Naive B cell (primary cell): ENCODE results near the gene OR10A5. TPM values are rescaled to one million over a fixed set of nuclear protein-coding genes. Genes with fewer than 3 reads are reported as not detected.
A peak's percentile ranks its signal among the peaks of the same experiment; 100 is the strongest.
"Not testable (repeated sequence)": the region's sequence is repeated elsewhere in the genome, so short reads cannot be mapped to it uniquely, and the experiment has no call there.

Experiments used
- ATAC-seq, 2 donors: fragments of 150-1000 bp; cut with Tn5 transposase; 2 replicates each; pipeline ENCODE4 v1.10.0; 2021; ENCODE audit warnings: low read depth in 2 of 2, mild to moderate bottlenecking in 2 of 2, moderate library complexity in 2 of 2
- DNase-seq: peaks from one replicate; pipeline ENCODE4 v3.0.0; 2022
- H3K27ac Mint-ChIP-seq, 6 donors: one replicate each; pipeline ENCODE4 v1.8.0; 2020 to 2022; ENCODE audit warnings: mild to moderate bottlenecking in 6 of 6, mixed read lengths in 6 of 6, moderate library complexity in 5 of 6, inconsistent platforms in 2 of 6
- H3K27me3 Mint-ChIP-seq, 3 donors: one replicate each; pipeline ENCODE4 v1.8.0; 2021 to 2022; ENCODE audit warnings: mixed read lengths in 3 of 3, mild to moderate bottlenecking in 1 of 3
- H3K36me3 Mint-ChIP-seq, 2 donors: one replicate each; pipeline ENCODE4 v1.8.0; 2020 to 2022; ENCODE audit warnings: mixed read lengths in 2 of 2, inconsistent platforms in 1 of 2, mild to moderate bottlenecking in 1 of 2
- H3K4me1 Mint-ChIP-seq, 3 donors: one replicate each; pipeline ENCODE4 v1.8.0; 2020 to 2022; ENCODE audit warnings: mixed read lengths in 3 of 3, inconsistent platforms in 1 of 3, mild to moderate bottlenecking in 1 of 3, moderate library complexity in 1 of 3
- H3K4me3 Mint-ChIP-seq, 8 donors: one replicate each; pipeline ENCODE4 v1.8.0; 2020 to 2022; ENCODE audit warnings: mild to moderate bottlenecking in 8 of 8, mixed read lengths in 8 of 8, moderate library complexity in 8 of 8, inconsistent platforms in 2 of 8
- H3K9me3 Mint-ChIP-seq, 7 donors: one replicate each; pipeline ENCODE4 v1.8.0; 2020 to 2022; ENCODE audit warnings: mixed read lengths in 7 of 7, mild to moderate bottlenecking in 5 of 7, inconsistent platforms in 2 of 7, moderate library complexity in 1 of 7
- polyA plus RNA-seq, 6 donors: library from polyadenylated mRNA; unstranded; fragments of 300-500 nt; fragmentation: Illumina TruSeq; gene quantifications; one replicate each; pipeline ENCODE4 v1.2.3, GENCODE V29; 2021; ENCODE audit warnings: low read depth in 6 of 6

OR10A5 gene
- polyA plus RNA-seq, 6 donors from 2014 or later: not detected

DNA sequence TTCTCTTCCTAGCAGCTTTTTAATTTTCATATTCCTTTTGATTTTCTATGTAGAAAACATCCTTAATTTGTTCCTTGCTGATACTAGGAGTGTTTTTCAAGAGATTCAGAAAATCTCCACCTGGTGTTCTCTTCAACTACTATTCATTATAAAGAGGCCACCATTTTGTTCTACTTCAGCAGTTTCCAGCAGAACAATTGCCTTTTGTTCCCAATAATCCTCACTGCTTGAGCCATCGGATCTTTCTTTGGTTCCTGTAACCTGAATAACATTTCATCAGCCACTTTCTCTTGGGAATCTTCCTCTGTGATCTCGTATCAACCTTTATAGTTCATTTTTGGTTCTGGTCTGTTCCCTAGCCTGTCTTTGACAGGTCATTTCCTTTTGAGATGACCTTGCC lies 1.8 kb upstream of the OR10A5 start:
- Mint-ChIP-seq H3K27me3 (peaks cover 26 to 46% (median 31%) of the 10 kb centered on the region in 3 donors), H3K4me1 (no peaks in the 10 kb centered on the region), H3K4me3 (no peak overlapping the region), H3K27ac (no peak overlapping the region), H3K9me3 (peaks cover 0 to 4% (median 0%) of the 10 kb centered on the region in 7 donors), H3K36me3 (peaks cover 0 to 6% of the 10 kb centered on the region in 2 donors)
- ATAC-seq (no peak), DNase-seq (no peak)

DNA sequence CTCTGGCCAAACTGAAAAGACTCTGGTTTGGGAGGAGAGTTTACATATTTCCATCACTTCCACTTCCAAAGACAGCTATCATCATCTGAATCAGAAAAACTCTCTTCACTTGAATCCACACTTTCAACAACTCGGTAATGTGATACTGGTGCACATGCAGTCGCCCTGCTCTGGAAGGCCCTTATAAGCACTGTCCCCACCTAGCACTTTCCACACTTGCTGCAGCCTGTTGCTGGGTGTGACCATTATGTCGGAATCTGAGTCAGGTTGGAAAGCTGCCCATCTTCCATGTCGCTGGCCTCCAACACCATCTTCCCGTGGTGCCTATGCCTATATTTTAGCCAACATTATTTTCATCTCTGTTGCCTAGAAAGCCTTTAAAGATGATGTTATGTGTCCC lies 1.1 kb upstream of the OR10A5 start:
- Mint-ChIP-seq H3K4me1 (no peaks in the 10 kb centered on the region), H3K27me3 (peaks cover 26 to 46% (median 31%) of the 10 kb centered on the region in 3 donors), H3K9me3 (peaks cover 0 to 4% (median 0%) of the 10 kb centered on the region in 7 donors), H3K36me3 (peaks cover 0 to 6% of the 10 kb centered on the region in 2 donors), H3K4me3 (no peak overlapping the region), H3K27ac (no peak overlapping the region)
- no peak for ATAC-seq
- DNase-seq: no peak

DNA sequence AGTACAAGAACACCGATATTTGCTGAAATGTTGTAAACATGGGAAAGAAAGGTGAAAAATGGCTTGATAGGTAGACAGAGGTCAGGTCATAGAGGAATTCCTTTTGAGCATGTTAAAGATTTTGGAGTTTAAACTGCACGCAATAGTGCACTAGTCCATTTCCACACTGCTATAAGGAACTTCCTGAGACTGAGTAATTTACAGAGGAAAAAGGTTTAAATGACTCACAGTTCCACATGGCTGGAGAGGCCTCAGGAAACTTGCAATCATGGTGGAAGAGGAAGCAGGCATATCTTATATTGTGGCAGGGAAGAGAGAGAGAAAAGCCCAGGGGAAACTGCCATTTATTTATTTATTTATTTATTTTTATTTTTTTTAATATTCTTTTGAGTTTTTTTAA lies 5.0 kb downstream of the OR10A5 start:
- ATAC-seq (no peak), DNase-seq (no peak)
- H3K36me3 Mint-ChIP-seq: peaks cover 0 to 13% of the 10 kb centered on the region in 2 donors
- H3K9me3 Mint-ChIP-seq: peaks cover 8 to 26% (median 21%) of the 10 kb centered on the region in 7 donors
- H3K27ac Mint-ChIP-seq: no peak overlapping the region
- peaks cover 15 to 26% (median 18%) of the 10 kb centered on the region in 3 donors for H3K27me3 Mint-ChIP-seq
- no peaks in the 10 kb centered on the region for H3K4me1 Mint-ChIP-seq
- no peak overlapping the region for H3K4me3 Mint-ChIP-seq

DNA sequence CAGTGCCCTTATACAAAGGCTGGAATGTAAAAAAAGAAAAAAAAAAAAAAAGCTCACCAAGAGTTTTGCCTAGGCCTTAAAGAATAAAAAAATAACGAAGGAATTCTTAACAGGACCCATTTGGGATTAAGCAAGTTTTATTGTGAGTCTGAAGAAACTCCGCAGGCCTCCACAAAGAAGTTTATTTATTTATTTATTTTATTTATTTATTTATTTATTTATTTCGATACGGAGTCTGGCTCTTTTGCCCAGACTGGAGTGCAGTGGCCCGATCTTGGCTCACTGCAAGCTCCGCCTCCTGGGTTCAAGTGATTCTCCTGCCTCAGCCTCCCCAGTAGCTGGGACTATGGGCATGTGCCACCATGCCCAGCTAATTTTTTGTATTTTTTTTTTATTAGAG lies 9.3 kb downstream of the OR10A5 start:
- peaks cover 0 to 15% of the 10 kb centered on the region in 2 donors for H3K36me3 Mint-ChIP-seq
- H3K4me1 Mint-ChIP-seq, H3K27ac Mint-ChIP-seq, DNase-seq, H3K4me3 Mint-ChIP-seq, ATAC-seq: not testable (repeated sequence)
- H3K9me3 Mint-ChIP-seq: peaks cover 8 to 33% (median 26%) of the 10 kb centered on the region in 7 donors
- H3K27me3 Mint-ChIP-seq: peaks cover 4 to 24% (median 7%) of the 10 kb centered on the region in 3 donors

DNA sequence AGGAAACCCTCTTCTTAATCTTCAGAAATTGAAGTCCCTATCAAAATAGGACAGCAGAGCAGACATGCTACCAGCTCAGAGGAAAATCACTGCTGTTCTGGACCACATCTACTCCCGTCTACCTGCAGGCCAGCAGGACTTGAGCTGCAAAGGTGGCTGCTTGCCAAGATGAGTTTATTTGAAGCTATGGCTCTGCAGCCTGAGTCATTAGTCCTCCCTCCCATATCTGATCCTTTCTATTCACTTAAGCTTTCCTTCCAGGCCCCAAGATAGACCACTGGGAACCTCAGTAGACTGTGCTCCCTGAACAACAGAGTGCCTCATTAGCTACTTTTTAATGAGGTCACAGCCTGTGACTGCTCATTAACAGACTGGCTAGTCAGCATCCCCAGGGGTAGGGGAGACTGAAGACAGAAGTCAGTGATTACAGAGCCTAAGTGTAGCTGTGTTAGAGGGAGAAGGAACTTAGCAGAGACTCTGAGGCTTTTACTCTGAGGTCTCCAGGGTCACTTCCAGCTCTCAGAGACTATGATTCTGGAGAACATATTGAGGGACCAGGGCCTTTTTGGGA lies 10.6 kb downstream of the OR10A5 start:
- H3K27me3 Mint-ChIP-seq: peaks cover 0 to 28% (median 10%) of the 10 kb centered on the region in 3 donors
- DNase-seq: no peak
- H3K9me3 Mint-ChIP-seq: peaks cover 5 to 36% (median 22%) of the 10 kb centered on the region in 7 donors
- H3K36me3 Mint-ChIP-seq: peaks cover 0 to 16% of the 10 kb centered on the region in 2 donors
- H3K4me3 Mint-ChIP-seq: no peak overlapping the region
- H3K4me1 Mint-ChIP-seq: no peaks in the 10 kb centered on the region
- no peak for ATAC-seq
- no peak overlapping the region for H3K27ac Mint-ChIP-seq

DNA sequence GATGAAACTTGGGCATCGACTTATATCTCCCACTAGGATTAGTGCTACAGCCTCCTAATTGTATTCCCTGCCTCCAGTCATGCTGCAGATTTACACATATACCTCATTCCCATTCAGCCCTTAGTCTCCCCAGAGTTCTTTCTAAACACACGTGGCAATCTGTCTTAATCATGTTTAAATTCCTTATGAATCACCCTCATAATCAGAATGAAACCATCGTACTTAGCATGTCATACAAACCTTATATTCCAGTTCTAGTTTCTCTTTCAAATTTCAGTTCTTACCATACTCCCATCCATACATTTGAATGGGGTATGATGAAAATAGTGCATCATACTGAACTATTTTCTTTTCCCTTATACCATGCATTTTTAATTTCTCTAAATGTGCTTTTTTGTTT lies 11.4 kb downstream of the OR10A5 start:
- no peak overlapping the region for H3K4me3 Mint-ChIP-seq
- H3K4me1 Mint-ChIP-seq: no peaks in the 10 kb centered on the region
- H3K27ac Mint-ChIP-seq: no peak overlapping the region
- no peak for DNase-seq
- H3K9me3 Mint-ChIP-seq: peaks cover 7 to 32% (median 20%) of the 10 kb centered on the region in 7 donors
- H3K27me3 Mint-ChIP-seq: peaks cover 0 to 28% (median 15%) of the 10 kb centered on the region in 3 donors
- peaks cover 0 to 16% of the 10 kb centered on the region in 2 donors for H3K36me3 Mint-ChIP-seq
- no peak for ATAC-seq

DNA sequence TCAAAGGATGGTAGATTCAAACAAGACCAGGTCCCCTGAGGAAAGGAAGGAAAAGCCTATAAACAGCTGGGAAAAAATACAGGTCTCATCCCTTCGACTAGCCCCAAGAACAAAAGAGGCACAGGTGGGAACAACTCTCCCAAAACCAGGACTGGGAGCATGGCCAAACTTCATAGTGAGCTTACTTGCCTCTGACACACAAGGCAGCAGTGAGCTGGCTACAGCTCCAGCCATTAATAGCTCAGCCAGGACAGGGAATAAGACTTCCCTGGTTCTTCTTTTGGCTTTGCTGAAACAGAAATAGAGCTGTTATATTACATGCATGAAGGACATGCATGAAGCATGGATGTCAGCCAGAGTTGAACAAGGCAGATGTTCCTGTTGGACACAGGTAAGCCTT lies 17.5 kb downstream of the OR10A5 start, which contains the start of gene OR10A2:
Gene OR10A2 (plus strand): TSS at position 97 of the 400 bp plus-strand sequence. CDS start 6,698 bp downstream, outside the sequence.
- H3K4me3 Mint-ChIP-seq: no peak within 1 kb of the TSS
- H3K4me1 Mint-ChIP-seq: no peaks in the 10 kb centered on the region
- no peak for DNase-seq
- H3K36me3 Mint-ChIP-seq: peaks cover 0 to 8% of the 10 kb centered on the region in 2 donors
- peaks cover 0 to 20% (median 15%) of the 10 kb centered on the region in 3 donors for H3K27me3 Mint-ChIP-seq
- ATAC-seq: no peak
- H3K27ac Mint-ChIP-seq: no peak within 1 kb of the TSS
- peaks cover 3 to 14% (median 6%) of the 10 kb centered on the region in 7 donors for H3K9me3 Mint-ChIP-seq

DNA sequence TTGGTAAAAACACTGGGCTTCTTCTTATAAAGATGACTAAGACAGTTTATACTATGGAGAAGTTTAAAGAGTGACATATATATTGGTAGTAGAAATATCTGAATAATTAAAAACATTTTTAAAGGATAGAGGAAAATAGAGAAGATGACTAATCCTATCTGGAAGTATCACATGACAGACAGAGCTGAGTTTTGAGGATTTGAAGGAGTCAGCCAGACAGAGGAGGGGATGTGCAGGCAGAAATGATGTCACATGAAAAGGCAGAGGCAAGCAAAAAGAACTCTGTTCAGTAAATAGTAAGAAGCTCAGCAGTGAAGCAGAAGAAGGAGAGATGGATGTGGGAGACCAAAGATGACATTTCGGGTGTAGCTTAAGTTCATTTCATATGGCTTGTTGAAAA lies 19.0 kb downstream of the OR10A5 start:
- Mint-ChIP-seq H3K4me1 (no peaks in the 10 kb centered on the region), H3K27ac (no peak overlapping the region), H3K27me3 (peaks cover 7 to 12% (median 8%) of the 10 kb centered on the region in 3 donors), H3K4me3 (no peak overlapping the region), H3K36me3 (peaks cover 0 to 5% of the 10 kb centered on the region in 2 donors), H3K9me3 (peaks cover 3 to 11% (median 4%) of the 10 kb centered on the region in 7 donors)
- ATAC-seq: no peak
- no peak for DNase-seq

DNA sequence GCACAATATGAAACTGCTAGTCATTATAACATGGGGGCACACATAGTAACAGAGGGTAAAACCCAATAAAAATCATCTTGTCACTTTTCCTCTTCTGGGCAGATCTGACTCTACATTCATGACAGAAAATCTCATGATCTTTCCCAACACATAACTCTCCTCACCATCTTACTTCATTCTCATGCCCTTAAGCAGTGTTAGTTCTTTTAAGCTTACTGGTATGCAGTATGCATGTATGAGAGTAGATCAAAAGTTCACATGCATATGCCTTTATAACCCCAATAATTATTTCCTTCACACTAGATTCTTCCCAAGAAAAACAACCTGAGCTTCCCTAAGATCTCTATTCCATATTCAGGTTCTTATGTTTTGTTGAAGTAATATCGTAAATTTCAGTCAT lies 25.8 kb downstream of the OR10A5 start:
- no peaks in the 10 kb centered on the region for H3K9me3 Mint-ChIP-seq
- no peak overlapping the region for H3K4me3 Mint-ChIP-seq
- no peak for DNase-seq
- ATAC-seq: no peak
- H3K27me3 Mint-ChIP-seq: peaks cover 26 to 33% (median 27%) of the 10 kb centered on the region in 3 donors
- H3K27ac Mint-ChIP-seq: no peak overlapping the region
- no peaks in the 10 kb centered on the region for H3K36me3 Mint-ChIP-seq
- no peaks in the 10 kb centered on the region for H3K4me1 Mint-ChIP-seq

DNA sequence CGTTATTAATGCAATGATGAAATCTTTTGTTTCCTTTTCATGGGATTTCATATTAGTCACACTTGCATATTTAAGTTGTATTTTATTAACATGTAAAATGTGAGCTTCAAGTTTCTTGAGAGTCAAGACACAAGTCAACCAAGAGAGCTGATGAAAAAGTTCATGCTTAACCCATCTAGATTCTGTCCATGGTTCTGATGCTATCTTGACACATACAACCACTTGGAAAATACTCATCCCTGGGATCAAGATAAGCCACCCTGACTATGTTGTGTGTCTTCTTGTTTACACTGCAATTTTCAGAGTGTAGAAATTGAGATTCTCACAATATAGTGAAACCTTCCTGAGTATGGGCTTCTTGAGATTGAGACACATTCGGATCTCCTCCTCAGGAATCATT lies 30.3 kb downstream of the OR10A5 start:
- H3K4me1 Mint-ChIP-seq: no peaks in the 10 kb centered on the region
- peaks cover 0 to 7% (median 3%) of the 10 kb centered on the region in 7 donors for H3K9me3 Mint-ChIP-seq
- DNase-seq (no peak), ATAC-seq (no peak)
- no peak overlapping the region for H3K4me3 Mint-ChIP-seq
- H3K27me3 Mint-ChIP-seq: peaks cover 23 to 27% (median 26%) of the 10 kb centered on the region in 3 donors
- H3K36me3 Mint-ChIP-seq: no peaks in the 10 kb centered on the region
- no peak overlapping the region for H3K27ac Mint-ChIP-seq

DNA sequence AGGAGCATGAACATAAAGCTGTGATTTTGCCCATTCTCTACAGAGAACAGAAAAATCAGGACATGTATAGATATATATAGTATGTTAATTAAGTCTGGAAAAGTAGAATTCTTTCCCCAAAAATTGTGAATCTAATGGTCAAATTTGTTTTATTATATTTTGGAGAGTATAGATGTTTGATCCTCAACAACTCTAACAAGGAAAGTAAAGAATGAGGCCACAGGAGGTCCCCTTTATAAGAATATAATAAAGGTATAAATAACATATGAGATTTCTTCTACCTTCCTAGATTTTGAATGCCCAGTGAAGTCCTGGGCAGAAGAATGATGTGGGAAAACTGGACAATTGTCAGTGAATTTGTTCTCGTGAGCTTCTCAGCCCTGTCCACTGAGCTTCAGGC lies 30.8 kb downstream of the OR10A5 start, which contains the start of gene OR10A4:
Gene OR10A4 (plus strand): TSS at position 301 of the 400 bp plus-strand sequence. CDS start 23 bp downstream, at position 324.
- Mint-ChIP-seq H3K27me3 (peaks cover 19 to 28% (median 28%) of the 10 kb centered on the region in 3 donors), H3K4me1 (no peaks in the 10 kb centered on the region), H3K27ac (no peak within 1 kb of the TSS), H3K9me3 (peaks cover 0 to 7% (median 3%) of the 10 kb centered on the region in 7 donors), H3K4me3 (no peak within 1 kb of the TSS), H3K36me3 (no peaks in the 10 kb centered on the region)
- DNase-seq (no peak), ATAC-seq (no peak)

DNA sequence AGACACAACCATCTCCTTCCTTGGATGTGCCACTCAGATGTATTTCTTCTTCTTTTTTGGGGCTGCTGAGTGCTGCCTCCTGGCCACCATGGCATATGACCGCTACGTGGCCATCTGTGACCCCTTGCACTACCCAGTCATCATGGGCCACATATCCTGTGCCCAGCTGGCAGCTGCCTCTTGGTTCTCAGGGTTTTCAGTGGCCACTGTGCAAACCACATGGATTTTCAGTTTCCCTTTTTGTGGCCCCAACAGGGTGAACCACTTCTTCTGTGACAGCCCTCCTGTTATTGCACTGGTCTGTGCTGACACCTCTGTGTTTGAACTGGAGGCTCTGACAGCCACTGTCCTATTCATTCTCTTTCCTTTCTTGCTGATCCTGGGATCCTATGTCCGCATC lies 31.4 kb downstream of the OR10A5 start:
- DNase-seq: no peak
- H3K4me3 Mint-ChIP-seq: no peak overlapping the region
- no peaks in the 10 kb centered on the region for H3K36me3 Mint-ChIP-seq
- H3K9me3 Mint-ChIP-seq: peaks cover 0 to 7% (median 3%) of the 10 kb centered on the region in 7 donors
- no peaks in the 10 kb centered on the region for H3K4me1 Mint-ChIP-seq
- H3K27me3 Mint-ChIP-seq: peaks cover 15 to 30% (median 28%) of the 10 kb centered on the region in 3 donors
- no peak overlapping the region for H3K27ac Mint-ChIP-seq
- ATAC-seq: no peak

DNA sequence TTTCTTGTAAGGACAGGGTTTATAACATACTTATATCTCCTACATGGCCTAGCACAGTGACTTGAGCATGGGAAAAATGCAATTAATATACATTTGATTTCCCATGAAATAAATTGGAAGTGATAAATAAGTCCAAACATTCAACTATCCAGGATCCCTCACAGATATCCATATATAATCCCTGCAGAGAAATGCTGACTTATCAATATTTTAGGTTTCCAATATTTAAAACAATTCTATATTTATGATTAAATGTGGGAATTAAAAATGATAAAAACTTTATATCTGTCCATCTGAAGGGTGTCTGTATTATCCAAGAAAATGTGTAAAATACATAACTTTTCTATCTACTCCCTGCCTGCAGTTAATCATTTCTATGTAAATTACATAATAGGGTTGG lies 37.3 kb downstream of the OR10A5 start:
- Mint-ChIP-seq H3K4me3 (no peak overlapping the region), H3K9me3 (peaks cover 0 to 12% (median 4%) of the 10 kb centered on the region in 7 donors), H3K27ac (peak overlapping the region in 1 of 6 donors; percentile 27), H3K4me1 (no peaks in the 10 kb centered on the region), H3K36me3 (no peaks in the 10 kb centered on the region), H3K27me3 (peaks cover 10 to 35% (median 28%) of the 10 kb centered on the region in 3 donors)
- ATAC-seq (no peak), DNase-seq (no peak)

DNA sequence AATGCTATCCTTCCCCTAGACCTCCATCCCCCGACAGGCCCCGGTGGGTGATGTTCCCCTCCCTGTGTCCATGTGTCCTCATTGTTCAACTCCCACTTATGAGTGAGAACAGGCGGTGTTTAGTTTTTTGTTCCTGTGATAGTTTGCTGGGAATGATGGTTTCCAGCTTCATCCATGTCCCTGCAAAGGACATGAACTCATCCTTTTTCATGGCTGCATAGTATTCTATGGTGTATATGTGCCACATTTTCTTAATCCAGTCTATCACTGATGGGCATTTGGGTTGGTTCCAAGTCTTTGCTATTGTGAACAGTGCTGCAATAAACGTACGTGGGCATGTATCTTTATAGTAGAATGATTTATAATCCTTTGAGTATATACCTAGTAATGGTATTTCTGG lies 42.2 kb downstream of the OR10A5 start:
- not testable (repeated sequence) for H3K4me1 Mint-ChIP-seq, H3K27ac Mint-ChIP-seq, ATAC-seq, H3K4me3 Mint-ChIP-seq, H3K36me3 Mint-ChIP-seq, DNase-seq
- H3K27me3 Mint-ChIP-seq: peaks cover 18 to 31% (median 20%) of the 10 kb centered on the region in 3 donors
- H3K9me3 Mint-ChIP-seq: peaks cover 0 to 20% (median 8%) of the 10 kb centered on the region in 7 donors
